HUES48 (cell line): ENCODE measurements around the gene SRCIN1.
"Not testable (repeated sequence)": the region's sequence is repeated elsewhere in the genome, so short reads cannot be mapped to it uniquely, and the experiment has no call there.

Experiments
- H3K27ac ChIP-seq: one replicate; pipeline ENCODE4 v1.7.0; 2013; ENCODE audit warnings: low read depth, low read length, inconsistent platforms
- H3K27me3 ChIP-seq: 2 replicates; pipeline ENCODE4 v1.6.1; 2013; ENCODE audit warnings: mild to moderate bottlenecking, low read length; ENCODE audit not compliant: control insufficient read depth, insufficient read depth
- H3K36me3 ChIP-seq: 2 replicates; pipeline ENCODE4 v1.6.1; 2013; ENCODE audit warnings: low read length; ENCODE audit not compliant: control insufficient read depth, insufficient read depth
- H3K4me1 ChIP-seq: 2 replicates; pipeline ENCODE4 v1.6.1; 2013; ENCODE audit warnings: mild to moderate bottlenecking, low read length; ENCODE audit not compliant: control insufficient read depth, insufficient read depth
- H3K4me3 ChIP-seq: 2 replicates; pipeline ENCODE4 v1.5.1; 2013; ENCODE audit warnings: mild to moderate bottlenecking, low read depth, low read length
- H3K9ac ChIP-seq: 2 replicates; pipeline ENCODE4 v1.6.1; 2013; ENCODE audit warnings: mild to moderate bottlenecking, low read depth, low read length, moderate library complexity
- H3K9me3 ChIP-seq: 2 replicates; pipeline ENCODE4 v1.6.1; 2013; ENCODE audit warnings: low read length; ENCODE audit not compliant: control insufficient read depth, insufficient read depth

The SRCIN1 gene

DNA sequence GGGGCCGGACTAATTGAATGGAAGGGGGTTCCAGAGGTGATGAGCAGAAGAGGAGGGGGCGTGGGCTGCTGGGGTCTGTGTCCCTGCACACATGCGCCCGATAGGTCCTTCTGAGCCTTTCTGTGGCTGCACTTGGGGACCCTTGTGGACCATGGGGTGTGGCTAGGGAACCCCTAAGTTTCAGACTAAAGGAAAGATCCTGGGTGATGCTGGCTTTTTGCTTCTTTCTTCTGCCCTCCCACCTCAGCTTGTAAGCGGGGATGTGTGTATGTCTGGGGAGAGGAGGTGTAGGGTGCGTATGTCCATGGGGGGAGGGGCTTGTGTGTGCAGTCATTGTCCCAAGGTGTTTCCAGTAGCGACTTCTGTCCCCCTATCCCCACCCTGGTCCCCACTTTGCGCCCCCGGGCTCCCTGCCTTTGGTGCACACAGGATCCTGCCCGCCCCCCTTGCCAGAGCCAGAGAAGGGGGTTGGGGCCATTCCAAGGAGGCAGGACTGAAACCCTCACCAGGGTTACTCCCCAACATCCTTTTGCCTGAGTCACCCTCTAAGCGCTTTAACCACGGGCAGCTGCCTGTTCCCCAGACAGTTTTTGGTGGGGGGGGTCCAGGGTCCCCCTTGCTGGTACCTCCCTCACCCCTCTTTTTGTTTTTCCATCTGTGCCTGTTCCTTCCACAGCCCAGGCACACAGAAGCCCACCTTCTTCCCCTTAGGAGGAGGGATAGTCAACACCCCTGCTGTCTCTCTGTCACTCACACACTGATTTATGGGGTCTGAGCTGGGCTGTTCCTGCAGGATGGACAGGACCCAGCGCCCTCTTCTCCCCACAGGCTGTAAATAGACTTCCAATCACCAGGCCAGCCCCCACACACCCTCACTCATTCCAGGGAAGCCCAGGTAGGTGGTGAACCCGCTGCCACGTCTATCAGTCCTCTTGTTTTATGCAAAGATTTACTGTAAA, 94.3 kb downstream of the SRCIN1 start:
- Histone ChIP-seq H3K4me3 (peak overlapping the region; percentile 44), H3K9ac (0 out of 2 replicates have a peak overlapping the region, but pooled peaks have one; percentile 1)

DNA sequence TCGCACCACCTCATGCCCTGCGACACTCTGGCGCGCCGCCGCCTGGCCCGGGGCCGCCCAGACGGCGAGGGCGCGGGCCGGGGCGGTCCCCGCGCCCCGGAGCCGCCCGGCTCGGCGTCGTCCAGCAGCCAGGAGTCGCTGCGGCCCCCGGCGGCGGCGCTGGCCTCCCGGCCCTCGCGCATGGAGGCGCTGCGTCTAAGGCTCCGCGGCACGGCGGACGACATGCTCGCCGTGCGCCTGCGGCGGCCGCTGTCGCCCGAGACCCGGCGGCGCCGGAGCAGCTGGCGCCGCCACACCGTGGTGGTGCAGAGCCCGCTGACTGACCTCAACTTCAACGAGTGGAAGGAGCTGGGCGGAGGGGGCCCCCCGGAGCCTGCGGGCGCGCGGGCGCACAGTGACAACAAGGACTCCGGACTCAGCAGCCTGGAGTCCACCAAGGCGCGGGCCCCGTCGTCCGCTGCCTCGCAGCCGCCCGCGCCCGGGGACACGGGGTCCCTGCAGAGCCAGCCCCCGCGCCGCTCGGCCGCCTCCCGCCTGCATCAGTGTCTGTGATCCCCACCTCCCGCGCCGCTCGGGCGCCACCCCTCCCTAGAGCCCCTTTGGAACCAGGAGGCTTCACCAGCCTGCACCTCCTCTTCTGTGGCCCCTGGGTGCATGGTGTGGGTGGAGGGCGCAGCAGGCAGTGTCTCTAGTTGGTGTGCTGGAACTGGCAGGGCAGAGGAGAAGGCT, 95.2 kb downstream of the SRCIN1 start:
- H3K36me3 ChIP-seq = peaks cover 11% of the 10 kb centered on the region
- H3K9ac ChIP-seq = 0 out of 2 replicates have a peak overlapping the region, but pooled peaks have one; percentile 1
- peaks cover 34% of the 10 kb centered on the region for H3K27me3 ChIP-seq
- H3K27ac ChIP-seq = no peak overlapping the region
- H3K9me3 ChIP-seq = no peaks in the 10 kb centered on the region
- peaks cover 25% of the 10 kb centered on the region for H3K4me1 ChIP-seq
- H3K4me3 ChIP-seq = peak overlapping the region; percentile 44

More for the DNA sequence above, 94.3 kb downstream of the SRCIN1 start:
- H3K36me3 ChIP-seq = peaks cover 4% of the 10 kb centered on the region
- H3K4me1 ChIP-seq = peaks cover 25% of the 10 kb centered on the region
- peaks cover 34% of the 10 kb centered on the region for H3K27me3 ChIP-seq
- no peaks in the 10 kb centered on the region for H3K9me3 ChIP-seq
- H3K27ac ChIP-seq = no peak overlapping the region

DNA sequence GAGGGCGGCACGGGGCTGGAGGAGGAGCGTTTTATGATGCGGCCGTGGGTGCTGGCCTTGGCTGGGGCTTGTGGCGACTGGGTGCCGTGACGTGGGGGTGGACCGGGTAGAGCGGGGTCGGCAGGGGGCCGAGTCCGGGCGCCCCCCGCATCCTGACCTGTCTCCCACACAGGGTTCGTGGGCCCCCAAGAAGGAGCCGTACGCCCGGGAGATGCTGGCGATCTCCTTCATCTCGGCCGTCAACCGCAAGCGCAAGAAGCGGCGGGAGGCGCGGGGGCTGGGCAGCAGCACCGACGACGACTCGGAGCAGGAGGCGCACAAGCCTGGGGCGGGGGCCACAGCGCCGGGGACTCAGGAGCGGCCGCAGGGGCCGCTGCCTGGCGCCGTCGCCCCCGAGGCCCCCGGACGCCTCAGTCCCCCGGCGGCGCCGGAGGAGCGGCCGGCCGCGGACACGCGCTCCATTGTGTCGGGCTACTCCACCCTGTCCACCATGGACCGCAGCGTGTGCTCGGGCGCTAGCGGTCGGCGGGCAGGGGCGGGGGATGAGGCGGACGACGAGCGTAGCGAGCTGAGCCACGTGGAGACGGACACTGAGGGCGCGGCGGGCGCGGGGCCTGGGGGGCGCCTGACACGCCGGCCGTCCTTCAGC, 95.9 kb downstream of the SRCIN1 start:
- Histone ChIP-seq H3K4me3 (peak overlapping the region; percentile 44), H3K9me3 (no peaks in the 10 kb centered on the region), H3K27ac (no peak overlapping the region), H3K27me3 (peaks cover 34% of the 10 kb centered on the region), H3K36me3 (peaks cover 11% of the 10 kb centered on the region), H3K4me1 (peaks cover 25% of the 10 kb centered on the region), H3K9ac (peak overlapping the region; percentile 23; the same call in 1 of the 2 replicates)

DNA sequence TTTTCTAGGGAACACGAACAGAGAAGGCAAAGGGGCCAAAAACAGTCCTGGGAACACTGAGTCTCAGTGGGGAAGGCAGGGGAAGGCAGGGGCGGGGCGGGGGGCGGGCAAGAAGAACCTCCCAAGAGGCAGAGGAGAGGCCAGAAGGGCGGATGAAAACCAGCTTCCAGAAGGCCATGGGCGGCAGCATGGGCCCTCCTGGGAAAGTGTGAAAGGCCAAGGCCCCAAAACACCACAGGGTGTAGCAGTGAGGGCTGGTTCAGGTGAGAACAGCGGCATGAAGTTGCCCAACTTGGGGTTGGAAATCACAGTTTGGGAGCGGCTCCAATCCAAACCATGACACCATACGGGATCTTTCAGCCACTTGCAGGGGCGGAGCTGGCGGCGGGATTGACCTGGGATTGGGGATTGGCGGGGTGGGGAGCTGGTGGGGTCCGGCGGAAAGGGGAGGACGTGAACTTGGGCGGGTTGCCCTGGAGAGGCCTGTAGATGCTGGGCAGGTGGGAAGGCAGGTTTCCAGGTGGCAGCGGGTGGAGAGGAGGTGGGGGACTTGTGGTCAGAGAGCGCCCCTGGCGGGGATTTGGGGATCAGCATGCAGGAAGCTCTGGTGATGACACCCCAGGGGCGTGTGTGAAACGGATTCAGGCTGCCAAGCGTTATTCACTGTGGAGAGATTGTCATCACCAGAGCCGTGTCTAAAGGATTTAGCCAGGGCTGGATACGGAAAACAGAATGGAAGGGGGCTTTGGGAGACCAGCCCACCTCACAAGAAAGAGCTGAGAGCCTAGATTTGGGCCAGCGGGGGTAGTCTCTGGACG, 96.6 kb downstream of the SRCIN1 start:
- peaks cover 34% of the 10 kb centered on the region for H3K27me3 ChIP-seq
- H3K27ac ChIP-seq = peak overlapping the region; percentile 68
- peak overlapping the region; percentile 44 for H3K4me3 ChIP-seq
- H3K36me3 ChIP-seq = peaks cover 17% of the 10 kb centered on the region
- no peaks in the 10 kb centered on the region for H3K9me3 ChIP-seq
- no peak overlapping the region for H3K9ac ChIP-seq
- peaks cover 25% of the 10 kb centered on the region for H3K4me1 ChIP-seq

DNA sequence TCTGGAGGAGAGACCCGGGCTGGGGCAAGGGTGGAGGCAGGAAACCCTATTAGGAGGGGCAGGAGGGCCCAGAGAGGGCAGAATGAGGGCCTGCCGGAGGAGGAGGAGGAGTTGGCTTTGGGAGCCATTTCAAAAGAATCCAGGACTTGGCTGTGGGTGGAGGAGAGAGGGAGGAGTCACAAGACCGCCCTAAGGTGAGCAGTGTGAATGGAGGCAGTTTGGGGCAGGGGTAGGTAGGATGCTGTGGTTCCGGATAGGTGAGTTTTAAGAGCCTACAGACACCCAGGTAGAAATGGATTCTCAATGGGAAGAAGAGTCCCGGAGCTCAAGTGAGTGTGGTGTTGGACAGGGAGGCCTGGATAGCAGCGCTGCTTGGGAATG, 97.2 kb downstream of the SRCIN1 start:
- peaks cover 34% of the 10 kb centered on the region for H3K27me3 ChIP-seq
- peaks cover 22% of the 10 kb centered on the region for H3K36me3 ChIP-seq
- no peaks in the 10 kb centered on the region for H3K9me3 ChIP-seq
- H3K4me1 ChIP-seq = peaks cover 25% of the 10 kb centered on the region
- no peak overlapping the region for H3K9ac ChIP-seq
- peak overlapping the region; percentile 68 for H3K27ac ChIP-seq
- no peak overlapping the region for H3K4me3 ChIP-seq

DNA sequence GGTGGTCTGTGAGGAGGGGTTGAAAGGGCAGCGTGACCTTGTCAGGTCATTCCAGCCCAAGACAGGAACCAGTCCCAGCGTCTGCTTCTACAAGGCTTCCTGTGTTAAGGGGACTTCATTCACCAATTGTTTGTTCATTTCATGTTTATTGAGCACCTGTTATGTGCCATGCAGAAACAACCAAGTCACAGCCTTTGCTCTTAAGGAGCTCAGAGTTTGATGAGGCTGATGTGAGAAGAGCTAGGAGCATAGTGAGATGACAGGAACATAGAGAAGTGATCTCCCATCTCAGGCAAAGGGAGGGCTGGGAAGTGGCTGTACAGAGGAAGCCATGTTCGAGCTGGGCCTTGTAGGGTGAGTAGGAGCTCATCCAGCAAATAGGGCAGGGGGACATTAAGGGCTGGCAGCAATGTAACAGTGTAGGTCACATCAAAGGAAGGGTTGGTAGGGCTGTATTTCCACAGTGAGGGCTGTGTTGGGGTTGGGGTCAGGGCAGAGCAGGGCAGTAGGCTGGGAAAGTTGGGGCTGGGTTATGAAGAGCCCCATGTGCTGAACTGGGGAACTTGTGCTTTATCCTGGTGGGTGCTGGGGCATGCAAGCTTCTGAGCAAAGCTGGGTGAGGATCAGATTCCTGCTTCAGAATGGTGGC, 97.7 kb downstream of the SRCIN1 start:
- peaks cover 25% of the 10 kb centered on the region for H3K36me3 ChIP-seq
- H3K4me1 ChIP-seq = peaks cover 25% of the 10 kb centered on the region
- no peak overlapping the region for H3K27ac ChIP-seq
- H3K4me3 ChIP-seq = no peak overlapping the region
- H3K9me3 ChIP-seq = no peaks in the 10 kb centered on the region
- peaks cover 34% of the 10 kb centered on the region for H3K27me3 ChIP-seq
- no peak overlapping the region for H3K9ac ChIP-seq

DNA sequence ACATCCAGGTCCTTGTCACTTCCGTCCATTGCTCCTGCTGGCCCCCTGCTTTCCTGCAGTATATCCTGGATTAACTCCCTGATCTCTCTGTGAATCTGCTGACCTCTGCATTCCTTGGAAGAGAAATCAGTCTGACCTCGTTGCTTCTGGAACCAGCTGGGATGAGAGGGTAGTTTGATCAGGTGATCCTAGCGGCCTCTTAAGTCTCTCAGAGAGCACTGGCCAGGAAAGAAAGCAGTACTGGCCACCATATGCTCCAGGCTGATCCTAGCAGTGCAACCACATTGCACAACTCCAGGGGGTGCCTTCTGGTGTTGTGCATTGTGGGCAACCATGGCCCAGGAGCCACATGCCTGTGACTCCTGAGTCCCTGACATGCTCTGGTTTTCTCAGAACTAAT, 98.3 kb downstream of the SRCIN1 start:
- Histone ChIP-seq H3K4me1 (peaks cover 25% of the 10 kb centered on the region), H3K4me3 (no peak overlapping the region), H3K9me3 (no peaks in the 10 kb centered on the region), H3K36me3 (peaks cover 29% of the 10 kb centered on the region), H3K9ac (no peak overlapping the region), H3K27me3 (peaks cover 30% of the 10 kb centered on the region), H3K27ac (no peak overlapping the region)

DNA sequence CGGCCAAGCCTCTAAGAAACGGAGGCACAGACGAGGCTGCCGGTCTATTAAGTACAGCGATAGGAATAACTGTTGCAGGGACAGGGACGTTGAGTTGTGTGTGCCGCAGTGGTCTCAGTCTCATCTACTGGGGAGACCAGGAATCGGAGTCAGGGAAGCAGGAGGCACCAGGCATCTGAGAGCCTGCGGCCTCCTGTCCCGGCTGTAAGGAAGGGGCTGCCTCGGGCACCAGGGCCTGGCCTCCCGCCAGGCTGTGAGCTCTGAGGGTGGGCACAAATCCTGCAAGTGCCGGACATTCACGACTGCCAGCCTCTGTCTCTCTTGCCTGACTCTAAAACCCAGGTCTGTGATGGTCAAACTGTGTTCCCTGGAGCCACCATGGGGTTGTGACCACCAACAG, 101.5 kb downstream of the SRCIN1 start:
- Histone ChIP-seq H3K27ac (no peak overlapping the region), H3K9me3 (no peaks in the 10 kb centered on the region), H3K27me3 (no peaks in the 10 kb centered on the region), H3K4me3 (no peak overlapping the region), H3K9ac (no peak overlapping the region), H3K36me3 (peaks cover 29% of the 10 kb centered on the region), H3K4me1 (peaks cover 13% of the 10 kb centered on the region)

DNA sequence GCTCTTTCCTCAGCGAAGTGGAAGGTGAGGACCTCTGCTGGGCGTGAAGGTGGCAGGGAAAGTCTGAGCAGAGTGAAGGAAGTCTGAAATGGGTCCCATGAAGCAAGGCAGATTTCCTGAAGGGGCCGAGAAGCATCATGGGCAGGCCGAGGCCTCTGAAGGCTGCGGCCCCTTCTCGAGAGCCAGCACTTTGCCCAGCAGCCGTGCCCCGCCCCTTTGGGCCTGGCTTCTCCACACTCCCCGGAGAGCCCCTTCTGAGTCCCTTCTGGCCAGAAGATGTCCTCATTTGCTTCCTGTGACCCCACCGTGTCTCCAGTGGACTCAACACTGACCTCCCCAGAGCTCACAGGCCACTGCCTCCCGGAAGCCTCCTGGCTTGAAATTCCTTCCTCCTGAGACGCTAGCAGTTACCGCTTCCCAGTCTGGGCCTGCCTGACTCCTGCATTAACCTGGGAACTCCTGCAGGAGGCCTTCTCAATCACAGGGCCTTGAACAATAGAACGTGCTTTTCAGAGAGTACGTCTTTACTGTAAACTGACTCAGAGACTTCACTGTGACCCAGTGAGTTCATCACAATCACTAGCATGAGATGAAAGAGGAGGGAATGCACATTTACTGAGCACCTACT, 102.4 kb downstream of the SRCIN1 start:
- peaks cover 29% of the 10 kb centered on the region for H3K36me3 ChIP-seq
- not testable (repeated sequence) for H3K4me3 ChIP-seq, H3K9me3 ChIP-seq, H3K4me1 ChIP-seq, H3K27me3 ChIP-seq, H3K9ac ChIP-seq, H3K27ac ChIP-seq
